ENCODE measurements around the gene MPP2. TPM values are rescaled to one million over a fixed set of nuclear protein-coding genes. Genes with fewer than 3 reads are reported as not detected.
A peak's percentile ranks its signal among the peaks of the same experiment; 100 is the strongest.

The MPP2 gene
- total and polyA plus RNA-seq, 2 experiments from 2014 or later, result 1.3 to 1.4 TPM

DNA sequence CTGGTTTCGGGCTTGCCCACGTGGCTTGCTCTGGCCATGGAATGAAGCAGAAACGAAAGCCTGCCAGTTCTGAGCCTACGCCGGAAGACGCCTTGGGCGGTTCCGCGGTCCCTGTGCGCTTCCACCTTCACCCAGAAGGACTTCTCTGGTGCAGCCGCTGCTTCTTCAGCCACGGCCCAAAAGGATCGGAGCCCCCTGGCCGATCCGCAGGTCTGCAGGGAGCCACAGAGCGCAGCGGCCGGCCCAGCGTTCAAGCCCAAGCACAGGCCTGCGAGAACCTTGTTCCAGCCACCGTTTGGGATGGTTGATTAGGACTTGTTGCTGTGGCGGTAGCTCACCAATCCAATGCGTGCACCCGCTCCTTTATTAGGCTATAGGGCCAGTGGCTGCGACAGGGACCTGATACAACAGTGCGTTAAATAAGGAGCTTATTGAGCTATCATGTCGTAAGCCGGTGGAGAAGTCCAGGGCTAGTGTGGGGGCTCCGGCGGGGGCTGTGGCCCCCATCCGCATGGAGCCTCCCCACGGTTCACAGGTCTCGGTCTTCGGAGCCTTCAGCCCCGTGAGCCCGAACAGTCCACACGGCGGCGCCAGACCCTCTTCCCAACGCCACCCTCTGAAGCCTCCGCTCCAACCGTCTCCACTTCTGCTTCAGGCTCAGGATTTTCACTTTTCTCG is 10.2 kb upstream of the MPP2 start:
- DNase-seq (ENCODE audit: low spot score), result peak; percentile 45
- no peak overlapping the region for H3K27ac ChIP-seq
- H3K4me3 ChIP-seq, result no peak overlapping the region
- H3K79me2 ChIP-seq, result no peaks in the 10 kb centered on the region
- no peaks in the 10 kb centered on the region for H3K9me3 ChIP-seq (ENCODE audit: low read depth)
- TF ChIP-seq, protein P1, sequence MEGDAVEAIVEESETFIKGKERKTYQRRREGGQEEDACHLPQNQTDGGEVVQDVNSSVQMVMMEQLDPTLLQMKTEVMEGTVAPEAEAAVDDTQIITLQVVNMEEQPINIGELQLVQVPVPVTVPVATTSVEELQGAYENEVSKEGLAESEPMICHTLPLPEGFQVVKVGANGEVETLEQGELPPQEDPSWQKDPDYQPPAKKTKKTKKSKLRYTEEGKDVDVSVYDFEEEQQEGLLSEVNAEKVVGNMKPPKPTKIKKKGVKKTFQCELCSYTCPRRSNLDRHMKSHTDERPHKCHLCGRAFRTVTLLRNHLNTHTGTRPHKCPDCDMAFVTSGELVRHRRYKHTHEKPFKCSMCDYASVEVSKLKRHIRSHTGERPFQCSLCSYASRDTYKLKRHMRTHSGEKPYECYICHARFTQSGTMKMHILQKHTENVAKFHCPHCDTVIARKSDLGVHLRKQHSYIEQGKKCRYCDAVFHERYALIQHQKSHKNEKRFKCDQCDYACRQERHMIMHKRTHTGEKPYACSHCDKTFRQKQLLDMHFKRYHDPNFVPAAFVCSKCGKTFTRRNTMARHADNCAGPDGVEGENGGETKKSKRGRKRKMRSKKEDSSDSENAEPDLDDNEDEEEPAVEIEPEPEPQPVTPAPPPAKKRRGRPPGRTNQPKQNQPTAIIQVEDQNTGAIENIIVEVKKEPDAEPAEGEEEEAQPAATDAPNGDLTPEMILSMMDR (IDR thresholded peaks at IDR 0.05; ENCODE audit: poor library complexity), result peak; percentile 36
- no peak for TF ChIP-seq EZH2 (IDR thresholded peaks at IDR 0.05; ENCODE audit: borderline replicate concordance)
- no peak for TF ChIP-seq EZH2phosphoT487 (IDR thresholded peaks at IDR 0.05; ENCODE audit: low read depth, severe bottlenecking, unreplicated experiment)
- peaks cover 17% of the 10 kb centered on the region for H3K27me3 ChIP-seq
- H3K36me3 ChIP-seq (replicated peaks; ENCODE audit: insufficient read depth, low read depth), result no peaks in the 10 kb centered on the region
- no peaks in the 10 kb centered on the region for H4K20me1 ChIP-seq (ENCODE audit: insufficient read depth, poor library complexity, severe bottlenecking)
- WGBS (ENCODE audit: low lambda C conversion rate, missing lambda C conversion rate), result 37% methylated on average over 43 of the region's 43 CpGs
- H3K4me2 ChIP-seq, result peak overlapping the region; percentile 41
- no peaks in the 10 kb centered on the region for H3K9me2 ChIP-seq (replicated peaks; ENCODE audit: insufficient read depth)
- H2AFZ ChIP-seq, result no peak overlapping the region
- no peaks in the 10 kb centered on the region for H3K4me1 ChIP-seq (ENCODE audit: insufficient read depth)

DNA sequence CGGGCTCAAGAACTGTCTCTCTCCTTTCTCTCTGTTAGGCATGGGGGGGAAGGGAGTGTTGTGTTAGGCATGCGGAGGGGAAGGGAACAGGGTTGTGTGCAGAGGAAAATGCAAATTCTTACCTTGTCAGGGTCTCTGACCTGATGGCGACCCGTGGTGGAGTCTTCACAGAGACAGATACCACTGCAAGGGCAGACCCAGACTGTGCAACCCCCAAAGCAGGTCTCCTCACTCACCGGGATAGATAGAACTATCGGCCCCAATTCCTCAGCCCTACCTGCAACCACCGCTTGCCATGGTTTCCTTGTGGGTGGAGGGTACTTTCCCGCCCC is 9.6 kb upstream of the MPP2 start:
- Histone ChIP-seq H2AFZ (no peak overlapping the region), H3K9me3 (ENCODE audit: low read depth) (no peaks in the 10 kb centered on the region), H3K4me1 (ENCODE audit: insufficient read depth) (no peaks in the 10 kb centered on the region), H3K27me3 (peaks cover 17% of the 10 kb centered on the region), H3K79me2 (no peaks in the 10 kb centered on the region), H4K20me1 (ENCODE audit: insufficient read depth, poor library complexity, severe bottlenecking) (no peaks in the 10 kb centered on the region), H3K4me3 (no peak overlapping the region), H3K4me2 (peak overlapping the region; percentile 41), H3K27ac (no peak overlapping the region), H3K9me2 (replicated peaks; ENCODE audit: insufficient read depth) (no peaks in the 10 kb centered on the region), H3K36me3 (replicated peaks; ENCODE audit: insufficient read depth, low read depth) (no peaks in the 10 kb centered on the region)
- no peak for DNase-seq (ENCODE audit: low spot score)
- 73% methylated on average over 8 of the region's 8 CpGs for WGBS (ENCODE audit: low lambda C conversion rate, missing lambda C conversion rate)
- TF ChIP-seq, protein P1 (IDR thresholded peaks at IDR 0.05; ENCODE audit: poor library complexity), result no peak
- TF ChIP-seq EZH2phosphoT487 (IDR thresholded peaks at IDR 0.05; ENCODE audit: low read depth, severe bottlenecking, unreplicated experiment) (no peak), EZH2 (IDR thresholded peaks at IDR 0.05; ENCODE audit: borderline replicate concordance) (no peak)

DNA sequence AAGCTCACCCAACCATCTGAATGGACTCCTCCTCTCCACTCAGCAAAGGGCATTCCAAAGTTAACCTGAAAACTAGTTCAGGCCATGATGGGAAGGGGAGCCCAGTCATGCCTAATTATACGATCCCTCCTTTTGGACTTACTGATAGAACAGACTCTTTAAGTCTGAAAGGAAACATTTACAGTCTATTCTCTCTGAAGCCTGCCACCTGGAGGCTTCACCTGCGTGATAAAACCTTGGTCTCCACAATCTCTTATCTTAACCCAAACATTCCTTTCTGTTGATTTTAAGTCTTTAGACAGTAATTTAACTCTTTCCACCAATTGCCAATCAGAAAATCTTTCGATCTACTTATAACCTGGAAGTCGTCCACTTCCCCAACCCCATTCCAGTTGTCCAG is 9.0 kb upstream of the MPP2 start:
- Histone ChIP-seq H2AFZ (no peak overlapping the region), H3K4me2 (no peak overlapping the region), H3K4me3 (no peak overlapping the region), H3K27ac (no peak overlapping the region), H3K4me1 (ENCODE audit: insufficient read depth) (no peaks in the 10 kb centered on the region), H3K27me3 (peaks cover 17% of the 10 kb centered on the region), H3K36me3 (replicated peaks; ENCODE audit: insufficient read depth, low read depth) (no peaks in the 10 kb centered on the region), H3K9me3 (ENCODE audit: low read depth) (no peaks in the 10 kb centered on the region), H3K9me2 (replicated peaks; ENCODE audit: insufficient read depth) (no peaks in the 10 kb centered on the region), H4K20me1 (ENCODE audit: insufficient read depth, poor library complexity, severe bottlenecking) (no peaks in the 10 kb centered on the region), H3K79me2 (no peaks in the 10 kb centered on the region)
- 37% methylated on average over 4 of the region's 4 CpGs for WGBS (ENCODE audit: low lambda C conversion rate, missing lambda C conversion rate)
- no peak for TF ChIP-seq EZH2 (IDR thresholded peaks at IDR 0.05; ENCODE audit: borderline replicate concordance)
- TF ChIP-seq, protein P1 (IDR thresholded peaks at IDR 0.05; ENCODE audit: poor library complexity), result peak; percentile 19
- no peak for DNase-seq (ENCODE audit: low spot score)

Measured in hepatocyte (in vitro differentiated cells).